ENCODE data around the gene MYH10. TPM values are rescaled to one million over a fixed set of nuclear protein-coding genes. Genes with fewer than 3 reads are reported as not detected.

The MYH10 gene
- polyA plus RNA-seq, 5 donors = 138 to 176 (median 152) TPM

- DNase-seq = no peak
Measured at GRCh38 chr17:8499171-8499570, 131.4 kb downstream of the MYH10 start.

- no peak for DNase-seq
Measured at GRCh38 chr17:8496081-8496480, 134.4 kb downstream of the MYH10 start.

GRCh38 chr17:8494506-8495111 lies 135.9 kb downstream of the MYH10 start:
- DNase-seq = no peak

DNA sequence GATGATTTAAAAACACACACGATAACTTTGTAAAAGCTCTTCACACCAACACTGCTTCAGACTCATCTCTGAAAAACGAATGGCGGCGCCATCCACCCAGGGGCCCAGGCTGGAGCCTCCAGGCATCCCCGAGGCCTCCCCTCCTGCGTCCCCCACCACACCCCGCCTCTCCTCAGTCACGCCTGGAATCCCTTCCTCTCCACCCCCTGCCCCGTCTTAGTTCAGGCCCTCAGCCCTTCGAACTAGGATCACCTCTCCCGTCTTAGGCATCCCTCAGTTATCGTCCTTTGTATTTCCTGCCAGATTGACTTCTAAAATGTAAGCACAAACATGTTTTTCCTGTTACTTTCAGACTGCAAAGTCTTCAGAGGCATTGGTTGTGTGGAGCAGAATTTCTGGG lies 136.5 kb downstream of the MYH10 start:
- DNase-seq = no peak

- no peak for DNase-seq
Measured at GRCh38 chr17:8492121-8492520, 138.4 kb downstream of the MYH10 start.

DNA sequence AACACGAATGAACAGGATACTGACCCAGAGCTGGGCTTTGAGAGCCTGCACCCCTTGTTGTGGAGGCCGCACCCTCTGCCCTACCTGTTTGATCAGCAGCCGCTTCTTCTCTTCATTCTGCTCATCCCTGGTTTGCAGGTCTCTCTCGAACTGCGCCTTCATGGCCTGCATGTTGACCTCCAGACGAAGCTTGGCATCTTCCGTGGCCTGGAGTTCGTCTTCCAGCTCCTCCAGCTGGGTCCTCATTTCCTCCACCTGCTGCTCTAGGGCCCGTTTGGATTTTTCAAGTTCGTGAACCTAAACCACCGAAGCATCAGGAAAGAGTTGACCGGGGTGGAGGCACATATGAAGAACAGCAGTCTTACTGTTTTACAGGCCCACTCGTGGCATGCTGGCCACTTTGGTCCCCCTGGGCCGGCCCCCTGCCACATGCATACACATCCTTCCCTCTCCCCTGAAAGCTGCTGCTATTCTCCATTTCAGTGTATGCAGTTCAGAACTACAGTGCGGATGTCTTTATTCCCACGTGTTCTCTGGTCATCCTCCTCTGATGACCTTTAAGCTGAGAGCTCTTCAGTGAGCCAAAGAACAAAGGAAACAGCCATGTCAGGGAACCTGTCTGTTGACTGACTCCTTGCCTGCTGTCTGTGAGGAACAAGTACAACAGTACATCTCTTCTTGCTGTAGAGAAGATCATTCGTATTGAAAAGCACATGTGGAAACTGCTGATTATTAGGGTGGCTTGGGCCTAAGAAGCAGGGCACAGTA lies 140.1 kb downstream of the MYH10 start:
- DNase-seq = no peak

DNA sequence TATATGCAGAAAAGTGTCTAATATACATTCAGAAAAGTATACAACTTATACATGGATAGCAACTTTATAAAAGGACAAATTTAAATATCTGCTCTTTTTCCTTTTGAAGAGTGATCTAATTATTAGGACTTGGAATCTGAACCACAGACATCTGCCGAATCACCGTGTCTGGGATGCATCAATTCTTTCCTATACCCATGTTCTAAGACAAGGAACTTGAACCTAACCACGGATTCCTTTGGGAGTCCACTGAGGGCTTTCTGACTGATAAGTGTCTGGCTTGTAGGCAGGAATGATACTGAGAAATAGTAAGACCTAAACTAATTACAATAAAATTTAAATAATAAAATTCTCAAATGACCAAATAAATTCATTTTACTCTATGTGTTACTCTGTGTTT lies 140.7 kb downstream of the MYH10 start:
- DNase-seq = no peak

GRCh38 chr17:8488901-8489300 lies 141.6 kb downstream of the MYH10 start:
- no peak for DNase-seq

GRCh38 chr17:8488491-8488890 lies 142.0 kb downstream of the MYH10 start:
- DNase-seq = no peak

DNA sequence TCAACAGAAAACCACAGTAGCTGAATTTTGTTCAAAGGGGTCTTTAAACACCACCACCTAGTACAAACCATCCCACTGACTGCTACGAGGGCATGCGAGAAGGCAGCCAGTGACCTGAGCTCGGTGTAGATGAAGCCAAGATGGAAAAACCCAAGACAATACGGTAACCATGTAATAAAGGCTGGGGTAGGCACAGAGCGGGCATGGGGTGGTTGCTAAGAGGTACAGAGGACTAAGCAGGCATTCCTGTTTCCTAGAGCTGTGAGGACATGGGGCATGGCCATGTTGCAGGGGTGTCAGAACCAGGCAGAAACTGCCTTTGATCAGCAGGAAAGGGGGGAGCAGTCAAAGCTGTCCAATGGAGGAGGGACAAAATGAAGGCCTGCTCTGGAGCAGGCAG lies 142.8 kb downstream of the MYH10 start:
- DNase-seq = no peak

GRCh38 chr17:8487130-8487645 lies 143.3 kb downstream of the MYH10 start:
- no peak for DNase-seq

DNA sequence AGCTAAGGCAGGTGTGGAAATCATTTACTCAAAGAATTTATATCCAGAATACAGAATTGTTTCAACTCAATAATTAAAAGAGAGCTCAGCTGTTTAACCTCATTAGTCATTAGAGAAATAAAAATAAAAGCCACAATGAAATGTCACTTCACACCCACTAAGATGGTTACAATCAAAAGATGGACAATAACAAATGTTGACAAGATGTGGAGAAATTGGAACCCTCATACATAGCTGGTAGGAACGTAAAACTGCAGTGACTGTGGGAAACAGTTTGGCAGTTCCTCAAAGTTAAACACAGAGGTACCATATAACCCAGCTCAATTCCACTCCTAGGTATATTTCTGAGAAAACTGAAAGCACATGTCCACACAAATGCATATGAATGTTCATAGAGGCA lies 145.0 kb downstream of the MYH10 start:
- no peak for DNase-seq

DNA sequence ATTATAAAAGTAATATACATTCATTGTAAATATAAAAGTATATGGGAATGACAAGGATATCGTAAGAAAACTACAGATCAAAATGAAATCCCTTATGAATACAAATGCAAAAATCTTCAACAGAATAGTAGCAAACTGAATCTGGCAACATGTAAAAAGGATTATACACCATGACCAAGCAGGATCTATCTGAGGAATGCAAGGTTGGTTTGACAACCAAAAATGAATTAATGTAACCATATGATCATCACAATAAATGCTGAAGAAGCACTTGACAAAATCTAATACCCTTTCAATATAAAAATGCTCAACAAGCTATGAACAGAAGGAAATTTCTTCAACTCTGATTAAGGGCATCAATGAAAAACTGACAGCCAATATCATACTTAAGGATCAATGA lies 146.1 kb downstream of the MYH10 start:
- no peak for DNase-seq

- no peak for DNase-seq
Measured at GRCh38 chr17:8482546-8482945, 148.0 kb downstream of the MYH10 start.

- DNase-seq = no peak
Measured at GRCh38 chr17:8481703-8482102, 148.8 kb downstream of the MYH10 start.

GRCh38 chr17:8481089-8481488 lies 149.4 kb downstream of the MYH10 start:
- DNase-seq = no peak

DNA sequence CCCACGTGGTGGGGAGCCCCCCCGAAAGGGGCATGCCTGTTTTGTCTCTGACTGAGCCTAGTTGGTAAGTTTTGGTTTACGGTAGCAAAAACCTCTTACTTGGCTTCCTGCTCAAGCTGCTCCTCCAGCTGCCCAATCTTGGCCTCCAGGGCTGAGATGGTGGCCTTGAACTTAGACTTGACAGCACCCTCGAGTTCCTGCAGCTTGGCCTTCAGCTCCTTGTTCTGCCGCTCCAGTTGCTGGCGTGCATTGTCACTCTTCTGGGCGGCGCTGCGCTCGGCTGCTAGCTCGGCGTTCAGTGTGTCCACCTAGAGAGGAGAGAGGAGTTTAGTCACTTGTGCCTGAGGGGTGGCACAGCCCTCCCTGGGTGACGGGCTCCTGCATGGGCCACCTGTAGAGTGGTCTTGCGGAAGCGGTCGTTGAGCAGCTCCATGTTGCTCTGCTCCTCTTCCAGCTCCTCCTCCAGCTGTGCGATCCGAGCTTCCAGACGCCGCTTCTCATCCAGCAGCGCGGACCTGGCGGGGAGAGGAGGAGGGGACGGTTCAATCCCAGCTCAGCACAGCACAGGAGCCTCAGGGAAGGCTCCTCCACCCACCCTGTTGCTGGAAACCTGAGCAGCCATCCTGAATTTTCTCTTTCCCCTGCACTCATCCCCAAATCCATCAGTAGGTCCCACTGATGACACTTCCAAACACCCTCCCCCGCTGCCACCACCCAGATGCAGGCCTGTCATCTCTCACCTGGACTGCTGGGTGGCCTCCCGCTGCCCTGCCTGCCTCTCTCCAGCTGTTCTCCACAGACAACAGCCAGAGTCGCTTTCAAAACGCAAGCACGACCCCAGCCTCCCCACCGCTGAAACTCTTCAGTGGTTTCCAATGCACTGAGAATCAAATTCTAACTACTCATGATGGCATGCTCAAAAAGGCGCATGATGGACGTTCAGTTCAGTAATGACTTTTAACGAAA lies 150.2 kb downstream of the MYH10 start:
- DNase-seq = no peak

DNA sequence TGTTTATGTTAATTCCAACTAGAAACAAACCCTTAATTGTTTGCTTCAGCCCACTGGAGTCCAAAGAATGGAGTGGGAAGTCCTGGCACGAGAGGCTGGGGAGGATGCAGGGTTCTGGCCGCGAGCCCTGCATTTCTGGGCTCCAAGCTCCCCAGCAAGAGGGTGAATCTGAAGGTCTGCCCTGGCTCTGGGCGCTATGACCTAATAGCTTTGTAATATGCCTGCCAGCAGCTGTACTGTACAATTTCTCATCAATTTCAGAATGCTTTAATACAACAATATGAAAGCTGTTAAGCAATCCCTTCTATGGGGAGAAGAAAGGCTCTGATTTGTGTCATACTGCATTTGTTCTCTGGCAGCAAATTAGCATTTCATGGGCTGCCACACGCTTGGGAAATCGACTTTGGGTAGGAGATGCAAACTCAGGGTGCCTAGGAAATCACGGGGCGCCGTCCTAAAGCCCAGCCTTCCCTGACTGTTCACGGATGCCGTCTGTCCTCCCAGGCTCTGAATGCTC lies 151.0 kb downstream of the MYH10 start:
- DNase-seq = peak; percentile 51 to 68

- DNase-seq = no peak
Measured at GRCh38 chr17:8477715-8478441, 152.6 kb downstream of the MYH10 start.

DNA sequence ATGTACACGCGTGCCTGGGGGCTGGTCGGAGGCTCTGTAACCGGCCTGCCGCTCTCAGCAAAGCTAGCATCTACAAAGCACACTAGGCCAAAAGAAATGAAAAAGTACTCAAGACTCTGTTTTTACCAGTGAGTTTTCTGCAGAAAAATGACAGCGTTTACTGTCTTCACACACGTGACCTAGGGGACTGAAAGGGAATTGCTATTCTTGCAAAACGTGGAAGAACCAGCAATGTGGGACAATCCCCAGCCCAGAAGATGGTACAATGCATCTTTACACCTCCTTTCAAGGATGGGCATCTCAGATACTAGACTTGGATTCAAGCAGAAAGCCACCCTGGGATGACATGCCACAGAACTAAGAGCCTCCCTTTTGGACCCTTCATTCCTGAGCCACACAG lies 153.4 kb downstream of the MYH10 start:
- no peak for DNase-seq

GRCh38 chr17:8476741-8477140 lies 153.8 kb downstream of the MYH10 start:
- DNase-seq = no peak

All from right lung (tissue), 5 donors.